GM04503 (cell line): ENCODE results near the gene NUP54.

ENCODE experiments used
- DNase-seq: peaks from one replicate; pipeline ENCODE4 v3.0.0-alpha.2; 2012; ENCODE audit warnings: low read depth

The NUP54 gene

DNA sequence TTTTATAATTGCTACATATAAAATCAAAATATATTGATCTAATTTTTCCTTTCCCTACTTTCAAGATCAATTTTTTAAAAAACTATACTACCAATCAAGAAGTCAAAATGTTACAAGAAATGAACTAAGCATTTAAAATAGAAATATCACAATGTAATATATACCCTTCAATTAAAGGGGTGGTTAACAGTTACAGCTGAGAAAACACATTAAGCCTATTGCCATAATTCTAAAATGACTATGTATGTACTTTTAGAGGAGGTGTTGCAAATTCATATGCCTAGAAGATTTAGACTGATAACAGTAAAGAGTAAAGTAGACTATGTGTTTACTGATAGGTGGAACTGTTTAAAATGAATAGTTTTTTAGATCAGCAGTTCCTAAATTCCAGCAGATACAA is 3.7 kb downstream of the NUP54 start:
- no peak for DNase-seq

DNA sequence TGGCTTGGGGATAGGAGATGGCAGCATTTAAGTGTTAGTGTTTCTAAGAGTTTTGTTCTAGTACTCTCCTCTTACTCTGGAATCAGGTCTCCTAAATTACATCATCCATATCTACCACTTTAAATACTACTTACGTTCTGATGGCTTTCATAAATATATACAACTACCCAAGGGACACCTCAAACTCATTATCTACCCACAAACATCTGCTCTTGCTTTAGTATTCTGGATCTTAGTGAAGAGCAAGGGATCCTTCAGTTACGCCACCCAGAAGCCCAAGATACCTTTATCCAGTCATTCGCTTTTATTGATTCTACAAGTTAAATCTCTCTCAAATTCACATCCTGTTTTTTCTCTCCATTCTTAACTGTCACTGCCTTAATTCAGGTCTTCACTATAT is 7.0 kb downstream of the NUP54 start:
- no peak for DNase-seq

DNA sequence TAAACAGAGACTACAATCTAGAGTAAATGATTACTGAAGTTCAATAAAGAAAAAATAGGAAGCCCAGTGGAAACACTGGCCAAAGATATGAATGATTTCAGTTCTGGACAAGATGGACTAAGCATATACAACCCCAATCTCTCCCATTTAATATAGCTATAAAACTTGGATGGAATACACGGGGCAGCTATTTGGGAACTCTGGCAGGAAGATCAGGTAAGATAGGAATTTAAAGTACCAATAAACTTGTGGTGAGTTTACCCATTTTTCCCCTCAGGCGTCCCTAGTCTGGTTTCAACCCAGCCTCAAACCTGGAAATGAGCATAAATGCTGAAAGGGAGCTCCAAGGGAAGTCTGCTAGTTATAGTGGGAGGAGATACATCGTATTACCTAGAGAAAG is 20.4 kb downstream of the NUP54 start:
- no peak for DNase-seq

- no peak for DNase-seq
Observed at GRCh38 chr4:76125816-76126215, 22.4 kb downstream of the NUP54 start.

DNA sequence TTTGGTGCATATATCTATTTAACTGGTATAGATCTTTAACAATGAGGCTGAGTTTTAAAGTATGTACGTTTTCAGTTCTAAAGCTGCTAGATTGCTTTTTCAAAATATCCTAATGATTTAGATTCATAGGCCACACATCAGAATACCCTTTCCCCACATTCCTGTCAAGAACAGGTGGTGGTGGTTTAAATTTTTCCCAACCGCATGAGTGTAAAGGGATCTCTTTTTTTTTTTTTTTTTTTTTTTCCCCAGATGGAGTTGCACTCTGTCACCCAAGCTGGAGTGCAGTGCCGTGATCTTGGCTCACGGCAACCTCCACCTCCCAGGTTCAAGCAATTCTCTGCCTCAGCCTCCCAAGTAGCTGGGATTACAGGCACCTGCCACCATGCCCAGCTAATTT is 28.0 kb downstream of the NUP54 start:
- DNase-seq, result no peak

- no peak for DNase-seq
Observed at GRCh38 chr4:76117536-76117935, 30.7 kb downstream of the NUP54 start.

GRCh38 chr4:76116821-76117220 is 31.4 kb downstream of the NUP54 start:
- no peak for DNase-seq

DNA sequence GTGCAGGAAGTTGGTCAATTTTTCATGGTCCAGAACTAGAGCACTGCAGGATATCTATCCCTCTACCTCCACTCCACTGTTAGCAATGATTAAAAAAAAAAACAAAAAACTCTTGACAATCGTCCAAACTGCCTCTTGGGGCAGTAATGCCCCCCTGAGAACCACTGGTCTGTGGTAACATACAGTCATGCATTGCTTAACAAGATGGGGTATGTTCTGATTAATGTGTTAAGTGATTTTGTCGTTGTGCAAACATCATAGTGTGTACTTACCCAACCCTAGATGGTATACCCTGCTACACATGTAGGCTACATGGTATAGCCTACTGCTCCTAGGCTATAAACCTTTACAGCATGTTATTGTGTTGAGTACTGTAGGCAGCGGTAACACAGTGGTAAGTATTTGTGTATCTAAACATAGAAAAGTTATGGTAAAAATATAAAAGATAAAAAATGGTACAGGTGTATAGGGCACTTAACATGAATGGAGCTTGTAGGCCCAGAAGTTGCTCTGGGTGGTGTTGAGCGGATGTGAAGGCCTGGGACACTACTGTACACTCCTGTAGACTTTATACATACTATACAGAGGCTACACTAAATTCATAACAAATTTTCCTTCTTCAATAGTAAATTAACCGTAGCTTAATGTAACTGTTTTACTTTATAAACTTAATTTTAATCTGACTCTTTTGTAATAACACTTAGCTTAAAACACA is 39.6 kb downstream of the NUP54 start:
- no peak for DNase-seq

DNA sequence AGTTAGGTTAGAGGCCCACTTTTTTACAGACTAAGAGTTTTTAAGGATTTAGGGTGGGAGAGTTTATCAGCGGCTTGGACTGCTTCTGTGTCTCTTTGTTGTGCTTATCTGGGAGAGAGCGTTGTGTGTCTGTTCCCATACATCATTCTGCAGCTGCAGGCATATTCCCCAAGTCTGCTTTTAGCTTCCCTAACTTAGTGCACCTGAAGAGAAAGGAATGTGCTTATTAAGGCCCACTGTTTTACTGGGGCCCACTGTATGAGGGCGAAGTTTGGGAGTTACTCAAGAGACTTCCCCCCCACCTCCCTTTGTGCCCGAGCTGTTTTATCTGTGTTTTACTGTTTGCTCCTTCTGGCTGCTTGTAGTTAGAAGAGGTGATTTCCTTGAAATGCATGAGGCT is 41.8 kb downstream of the NUP54 start:
- no peak for DNase-seq

DNA sequence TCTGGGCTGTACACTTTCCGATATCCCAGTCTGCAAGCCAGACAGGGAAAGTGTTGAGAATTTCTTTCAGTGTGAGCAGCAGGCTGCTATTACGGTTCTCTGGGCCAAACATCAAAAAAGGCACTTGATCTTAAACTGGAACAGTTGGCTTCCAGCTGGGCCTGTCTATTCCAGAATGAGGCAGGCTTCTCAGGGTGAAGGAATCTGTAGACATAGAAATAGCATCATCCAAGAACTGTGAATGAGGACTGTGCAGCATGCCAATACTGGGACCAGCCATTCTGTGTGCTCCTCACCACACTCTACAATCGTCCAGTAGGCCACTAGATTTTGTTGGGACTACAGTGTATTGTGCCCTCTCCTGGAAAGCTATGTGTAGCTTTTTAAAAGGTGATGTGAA is 42.5 kb downstream of the NUP54 start:
- no peak for DNase-seq

DNA sequence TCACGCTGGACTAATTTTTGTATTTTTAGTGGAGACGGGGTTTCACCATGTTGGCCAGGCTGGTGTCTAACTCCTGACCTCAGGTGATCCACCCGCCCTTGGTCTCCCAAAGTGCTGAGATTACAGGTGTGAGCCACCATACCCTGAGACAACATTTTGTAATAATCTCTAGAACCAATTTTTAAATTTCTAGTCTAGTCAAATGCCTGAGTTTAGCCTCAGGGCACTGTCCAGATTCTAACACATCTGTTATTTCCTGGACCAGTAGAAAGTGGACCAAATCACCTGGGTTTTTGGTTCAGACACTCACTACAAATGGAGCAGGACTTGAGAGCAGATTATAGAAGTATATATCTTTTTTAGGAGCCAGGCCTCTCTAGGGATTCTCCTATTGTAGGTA is 52.1 kb downstream of the NUP54 start:
- DNase-seq, result no peak

DNA sequence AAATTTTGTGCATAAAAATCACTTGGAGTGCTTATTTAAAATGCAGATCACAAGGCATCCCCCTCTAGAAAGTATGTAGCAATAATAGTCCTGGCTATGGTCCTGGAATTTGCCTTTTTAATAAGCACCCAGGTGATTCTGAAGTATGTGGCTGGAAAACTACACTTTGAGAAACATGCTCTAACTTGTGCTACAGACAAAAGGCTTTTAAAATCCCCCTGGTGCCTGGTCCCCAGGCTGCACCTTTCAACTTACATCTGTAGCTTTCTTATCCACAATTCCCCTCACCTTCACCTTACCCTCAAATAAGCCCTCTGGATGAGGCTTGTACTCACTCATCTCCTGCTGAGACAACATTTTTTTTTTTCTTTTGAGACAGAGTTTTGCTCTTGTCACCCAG is 52.6 kb downstream of the NUP54 start:
- no peak for DNase-seq

- DNase-seq, result no peak
Observed at GRCh38 chr4:76091052-76091451, 57.1 kb downstream of the NUP54 start.

DNA sequence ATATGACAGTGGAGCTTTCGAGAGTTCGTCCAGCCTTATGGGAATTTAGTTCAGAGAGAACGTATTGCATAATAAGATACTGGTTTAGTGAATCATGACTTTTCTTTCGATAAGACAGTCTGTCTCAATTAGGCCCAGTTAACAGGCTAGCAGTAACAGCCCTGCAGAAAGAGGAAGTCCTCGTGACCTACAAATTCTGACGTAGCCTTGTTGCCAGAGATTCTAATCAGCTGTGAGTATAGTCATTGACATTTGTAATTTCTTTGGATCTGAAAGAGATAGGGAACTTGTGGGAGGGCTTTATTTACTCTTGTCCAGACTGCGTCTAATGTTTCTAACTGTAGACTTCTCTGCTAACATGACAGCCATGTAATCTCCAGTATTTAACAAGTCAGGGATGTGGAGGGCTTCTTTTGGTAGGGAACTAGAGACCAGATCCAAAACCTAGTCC is 57.9 kb downstream of the NUP54 start:
- peak; percentile 51 for DNase-seq

DNA sequence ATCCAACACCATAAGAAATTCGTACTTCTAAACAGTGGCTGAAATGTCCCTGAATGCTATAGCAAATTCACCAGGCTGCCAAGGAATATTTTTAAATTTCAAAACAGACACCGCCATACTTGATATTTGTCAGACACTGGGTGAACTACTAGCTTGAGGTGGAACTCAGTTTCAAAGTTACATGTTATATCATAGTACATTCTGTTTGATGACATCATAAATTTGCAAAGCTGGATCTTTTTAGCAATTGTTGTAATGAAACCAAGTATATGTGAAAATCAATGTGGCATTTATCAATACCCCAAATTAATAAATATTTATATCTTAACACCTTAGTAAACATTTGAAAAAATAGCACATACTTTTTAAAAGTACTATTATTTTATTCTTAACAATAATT is 59.5 kb downstream of the NUP54 start:
- DNase-seq, result no peak

DNA sequence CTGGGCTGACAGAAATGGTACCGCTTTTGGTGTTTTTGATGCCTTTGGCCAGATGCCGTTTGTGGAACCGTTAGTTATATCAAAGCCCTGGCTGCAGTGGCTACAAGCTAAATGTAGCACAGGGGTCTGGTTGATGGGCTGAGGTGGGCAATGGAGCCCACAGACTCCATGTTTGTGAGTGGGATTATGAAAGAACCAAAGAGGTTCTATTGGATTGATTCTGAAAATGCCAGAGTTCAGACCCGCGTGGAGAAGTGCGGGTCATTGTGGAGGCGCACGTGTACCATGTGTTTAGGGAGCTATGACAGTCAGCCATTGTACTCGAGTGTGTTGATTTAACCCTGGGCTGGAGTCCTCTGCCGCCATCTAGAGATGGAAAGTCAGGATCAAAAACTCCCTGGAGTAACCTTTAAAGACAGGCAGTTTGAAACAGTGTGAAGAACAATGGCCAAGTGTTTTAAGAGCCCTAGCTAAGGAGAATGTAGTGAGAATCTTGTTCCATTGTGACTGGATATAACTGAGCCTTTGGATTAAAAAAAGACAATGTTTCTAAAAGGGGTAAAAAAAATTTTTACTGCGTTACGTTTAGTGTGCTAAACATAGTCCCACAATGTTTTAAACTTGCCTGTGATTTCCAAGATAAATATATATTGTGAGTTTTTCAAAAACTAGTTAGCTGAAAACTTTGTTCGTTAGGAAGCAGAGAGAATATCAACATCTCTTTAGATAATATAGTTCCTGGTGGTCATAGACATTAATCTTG is 61.0 kb downstream of the NUP54 start:
- DNase-seq, result peak; percentile 6

DNA sequence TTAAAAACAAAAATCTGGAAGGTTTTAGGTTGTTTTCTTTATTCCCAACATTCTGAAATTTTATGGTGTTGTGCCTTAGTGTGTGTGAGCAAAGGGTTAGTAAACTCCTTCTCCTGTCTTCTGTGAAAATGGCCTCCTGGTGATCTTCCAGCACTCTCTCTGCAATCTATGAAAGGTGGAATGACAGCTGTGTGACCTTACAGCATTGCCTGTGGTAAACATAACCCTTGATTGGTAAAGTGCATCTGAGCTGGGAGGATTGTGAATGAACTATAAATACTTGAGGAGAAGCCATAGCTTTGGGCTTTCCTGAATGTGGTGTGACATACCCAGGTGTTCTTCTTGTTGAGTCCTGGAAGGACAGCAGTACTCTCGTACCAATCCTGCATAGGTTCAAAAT is 63.7 kb downstream of the NUP54 start:
- no peak for DNase-seq

- no peak for DNase-seq
Observed at GRCh38 chr4:76083386-76083988, 64.7 kb downstream of the NUP54 start.

DNA sequence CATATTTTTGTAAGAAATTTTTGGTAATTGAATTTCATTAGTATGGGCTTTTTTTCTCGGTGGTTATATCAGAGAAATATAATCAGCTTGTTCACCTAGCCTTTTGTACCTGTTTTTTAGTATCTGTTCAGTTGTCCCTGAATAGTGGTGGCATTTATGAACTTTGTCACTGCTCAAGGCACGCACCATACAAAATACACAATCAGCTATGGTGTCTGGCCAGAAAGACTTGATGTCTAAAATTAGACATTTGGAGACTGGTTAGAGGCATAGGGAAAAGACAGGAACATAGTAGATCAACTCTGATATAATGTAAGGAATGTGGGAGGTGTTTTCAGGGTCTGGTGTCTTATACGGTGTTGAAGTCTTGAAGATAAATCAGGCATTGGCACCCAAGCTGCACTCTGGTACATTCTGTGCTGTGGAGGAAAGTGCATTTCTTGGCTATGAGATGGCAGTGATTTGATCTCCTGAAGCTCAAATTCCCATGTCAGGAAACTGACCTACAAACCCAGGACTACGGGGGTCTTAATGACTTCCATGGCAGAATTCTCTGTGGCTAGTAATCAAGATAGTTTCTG is 70.1 kb downstream of the NUP54 start:
- DNase-seq, result no peak

DNA sequence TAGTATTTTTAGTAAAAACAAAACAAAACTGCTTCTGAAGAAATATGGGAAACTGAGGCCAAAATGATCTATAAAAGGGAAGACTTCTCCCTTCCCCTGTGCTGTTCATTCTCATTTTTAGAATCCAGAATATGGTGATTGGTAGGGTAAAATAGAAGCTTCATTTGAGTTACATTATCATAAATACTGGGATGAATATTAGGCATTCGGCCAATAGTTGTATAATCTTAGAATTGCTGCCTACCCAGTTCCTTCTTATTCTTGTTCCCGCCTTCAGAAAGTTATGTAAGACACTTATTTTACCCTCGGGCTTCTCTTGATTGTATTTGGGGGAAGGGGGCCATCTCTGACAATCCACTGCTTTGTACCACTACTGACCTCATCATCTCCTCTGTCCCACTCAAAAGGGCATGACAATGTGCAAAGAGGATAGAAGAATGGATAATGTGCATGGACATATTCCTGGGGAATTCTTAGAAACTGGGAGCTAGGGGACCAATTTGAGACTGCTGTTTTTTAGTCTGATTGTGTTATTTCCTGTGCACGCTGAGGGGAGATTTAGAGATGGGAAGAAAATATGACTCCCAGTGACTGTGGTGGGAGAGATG is 73.1 kb downstream of the NUP54 start:
- DNase-seq, result no peak

DNA sequence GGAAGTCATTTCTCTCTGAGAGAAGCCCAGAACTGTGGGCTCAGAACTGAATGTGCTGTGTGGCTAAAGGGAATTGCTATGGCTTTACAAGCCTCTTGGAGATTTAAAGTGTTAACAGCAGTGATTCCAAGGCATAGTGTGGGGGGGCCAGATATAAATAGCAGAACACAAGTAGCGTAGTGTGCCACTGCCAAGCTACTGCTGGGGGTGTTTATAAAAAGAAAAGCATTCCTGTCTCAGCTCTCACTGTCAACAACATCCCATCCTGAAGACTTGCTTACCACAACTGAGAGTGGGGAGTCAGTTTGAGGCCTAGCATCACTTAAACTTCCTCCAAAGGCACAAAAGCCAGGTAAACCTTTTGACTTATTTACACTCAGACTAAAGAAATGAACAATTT is 73.7 kb downstream of the NUP54 start, which contains the start of gene ART3:
Gene ART3 (plus strand): TSS at position 242 of the 400 bp plus-strand sequence. CDS start 1,181 bp downstream, outside the sequence.
- peak; percentile 2 for DNase-seq

DNA sequence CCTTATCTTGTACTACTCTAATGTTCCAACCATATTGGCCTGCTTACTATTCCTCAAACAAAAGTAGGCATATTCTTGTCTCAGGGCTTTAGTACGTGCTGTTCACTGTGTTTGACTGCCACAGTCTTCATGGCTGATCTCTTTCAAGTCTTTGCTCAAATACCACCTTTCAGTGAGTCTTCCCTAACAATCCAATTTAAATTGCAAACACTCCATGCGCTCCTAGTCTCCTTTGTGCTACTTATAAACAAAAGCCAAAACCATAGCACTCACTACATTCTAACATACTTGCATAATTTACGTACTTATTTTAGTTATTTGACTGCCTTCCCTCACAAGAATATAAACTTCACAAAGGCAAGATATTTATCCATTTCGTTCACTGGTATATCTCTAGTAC is 75.4 kb downstream of the NUP54 start:
- DNase-seq, result no peak
